ACC112 (cell line): Measurements from ENCODE around the gene PSD4.

ENCODE experiments used
- H2AFZ ChIP-seq: fragments of 200-600 bp; sonication (generic); one replicate; pipeline ENCODE4 v1.6.0; 2017; ENCODE audit warnings: antibody characterized with exemption, low read length; ENCODE audit not compliant: unreplicated experiment
- H3K27ac ChIP-seq: fragments of 200-600 bp; sonication (generic); 2 replicates; pipeline ENCODE4 v1.5.1; 2014; ENCODE audit warnings: low read depth, mild to moderate bottlenecking, antibody characterized with exemption, low read length, moderate library complexity
- H3K27me3 ChIP-seq: fragments of 200-600 bp; sonication (generic); 2 replicates; pipeline ENCODE4 v1.6.1; 2014; ENCODE audit warnings: mild to moderate bottlenecking, antibody characterized with exemption, low read length, moderate library complexity, mixed read lengths; ENCODE audit not compliant: insufficient read depth
- H3K36me3 ChIP-seq: fragments of 200-600 bp; sonication (generic); 2 replicates; pipeline ENCODE4 v1.6.1; 2016; ENCODE audit warnings: mild to moderate bottlenecking, antibody characterized with exemption, low read length, moderate library complexity, mixed read lengths; ENCODE audit not compliant: insufficient read depth
- H3K4me1 ChIP-seq: fragments of 200-600 bp; sonication (generic); one replicate; pipeline ENCODE4 v1.6.1; 2016; ENCODE audit warnings: low read length, mixed read lengths; ENCODE audit not compliant: insufficient read depth, unreplicated experiment, control insufficient read depth
- H3K4me3 ChIP-seq: fragments of 200-600 bp; sonication (generic); 2 replicates; pipeline ENCODE4 v1.5.1; 2014; ENCODE audit warnings: mild to moderate bottlenecking, low read depth, low read length
- H3K79me2 ChIP-seq: fragments of 200-600 bp; sonication (generic); one replicate; pipeline ENCODE4 v1.6.0; 2016; ENCODE audit warnings: low read length; ENCODE audit not compliant: control insufficient read depth, unreplicated experiment, insufficient read depth

The PSD4 gene

GRCh38 chr2:113180131-113180946 is 6.6 kb downstream of the PSD4 start:
- Histone ChIP-seq H3K27ac (no peak overlapping the region), H2AFZ (no peak overlapping the region), H3K4me3 (no peak overlapping the region), H3K4me1 (no peaks in the 10 kb centered on the region), H3K79me2 (no peaks in the 10 kb centered on the region), H3K36me3 (no peaks in the 10 kb centered on the region), H3K27me3 (no peaks in the 10 kb centered on the region)

- Histone ChIP-seq H3K4me1 (no peaks in the 10 kb centered on the region), H3K27ac (no peak overlapping the region), H3K27me3 (no peaks in the 10 kb centered on the region), H2AFZ (no peak overlapping the region), H3K36me3 (no peaks in the 10 kb centered on the region), H3K4me3 (no peak overlapping the region), H3K79me2 (no peaks in the 10 kb centered on the region)
These were observed 7.7 kb downstream of the PSD4 start for GRCh38 chr2:113181258-113182051.

- no peaks in the 10 kb centered on the region for H3K79me2 ChIP-seq
- H3K27ac ChIP-seq = no peak overlapping the region
- H3K27me3 ChIP-seq = no peaks in the 10 kb centered on the region
- H3K36me3 ChIP-seq = no peaks in the 10 kb centered on the region
- no peaks in the 10 kb centered on the region for H3K4me1 ChIP-seq
- no peak overlapping the region for H3K4me3 ChIP-seq
- H2AFZ ChIP-seq = no peak overlapping the region
These were observed 8.9 kb downstream of the PSD4 start for GRCh38 chr2:113182471-113183260.

GRCh38 chr2:113183264-113183663 is 9.5 kb downstream of the PSD4 start:
- no peak overlapping the region for H3K27ac ChIP-seq
- no peak overlapping the region for H3K4me3 ChIP-seq
- no peaks in the 10 kb centered on the region for H3K27me3 ChIP-seq
- H3K36me3 ChIP-seq = no peaks in the 10 kb centered on the region
- H3K79me2 ChIP-seq = no peaks in the 10 kb centered on the region
- no peaks in the 10 kb centered on the region for H3K4me1 ChIP-seq
- H2AFZ ChIP-seq = no peak overlapping the region

- Histone ChIP-seq H3K4me1 (no peaks in the 10 kb centered on the region), H2AFZ (no peak overlapping the region), H3K27ac (no peak overlapping the region), H3K4me3 (no peak overlapping the region), H3K79me2 (no peaks in the 10 kb centered on the region), H3K27me3 (no peaks in the 10 kb centered on the region), H3K36me3 (no peaks in the 10 kb centered on the region)
These were observed 9.9 kb downstream of the PSD4 start for GRCh38 chr2:113183703-113184102.

- H3K36me3 ChIP-seq = no peaks in the 10 kb centered on the region
- H3K27ac ChIP-seq = no peak overlapping the region
- H2AFZ ChIP-seq = no peak overlapping the region
- no peaks in the 10 kb centered on the region for H3K79me2 ChIP-seq
- H3K4me3 ChIP-seq = no peak overlapping the region
- no peaks in the 10 kb centered on the region for H3K27me3 ChIP-seq
- no peaks in the 10 kb centered on the region for H3K4me1 ChIP-seq
These were observed 10.9 kb downstream of the PSD4 start for GRCh38 chr2:113184531-113185230.

- H2AFZ ChIP-seq = no peak overlapping the region
- H3K4me3 ChIP-seq = no peak overlapping the region
- no peaks in the 10 kb centered on the region for H3K27me3 ChIP-seq
- no peak overlapping the region for H3K27ac ChIP-seq
- no peaks in the 10 kb centered on the region for H3K4me1 ChIP-seq
- H3K79me2 ChIP-seq = no peaks in the 10 kb centered on the region
- no peaks in the 10 kb centered on the region for H3K36me3 ChIP-seq
These were observed 12.1 kb downstream of the PSD4 start for GRCh38 chr2:113185664-113186432.

- Histone ChIP-seq H3K4me1 (no peaks in the 10 kb centered on the region), H3K27ac (no peak overlapping the region), H3K27me3 (no peaks in the 10 kb centered on the region), H3K4me3 (no peak overlapping the region), H3K36me3 (no peaks in the 10 kb centered on the region), H3K79me2 (no peaks in the 10 kb centered on the region), H2AFZ (no peak overlapping the region)
These were observed 12.6 kb downstream of the PSD4 start for GRCh38 chr2:113186433-113186796.

GRCh38 chr2:113187771-113188170 is 14.0 kb downstream of the PSD4 start:
- H3K27me3 ChIP-seq = no peaks in the 10 kb centered on the region
- no peaks in the 10 kb centered on the region for H3K4me1 ChIP-seq
- H3K27ac ChIP-seq = no peak overlapping the region
- H2AFZ ChIP-seq = no peak overlapping the region
- no peak overlapping the region for H3K4me3 ChIP-seq
- H3K36me3 ChIP-seq = no peaks in the 10 kb centered on the region
- H3K79me2 ChIP-seq = no peaks in the 10 kb centered on the region

- Histone ChIP-seq H3K27me3 (no peaks in the 10 kb centered on the region), H3K36me3 (no peaks in the 10 kb centered on the region), H3K27ac (no peak overlapping the region), H3K4me3 (no peak overlapping the region), H3K79me2 (no peaks in the 10 kb centered on the region), H3K4me1 (no peaks in the 10 kb centered on the region), H2AFZ (no peak overlapping the region)
These were observed 17.1 kb downstream of the PSD4 start for GRCh38 chr2:113190871-113191270.
